H1 (cell line): ENCODE results near the gene ZAP70. TPM values are rescaled to one million over a fixed set of nuclear protein-coding genes. Genes with fewer than 3 reads are reported as not detected.

Experiments used
- CTCF ChIA-PET: fragments of 300-600 bp; sonication (Branson Sonifier 250); formaldehyde crosslinking; loops from one replicate; lab custom pipeline; 2021; ENCODE audit not compliant: partially characterized antibody; lab: Charles Lee
- POLR2A ChIA-PET: fragments of 300-600 bp; sonication (Branson Sonifier 250); formaldehyde crosslinking; loops from one replicate; lab custom pipeline; 2021; ENCODE audit warnings: inconsistent platforms; ENCODE audit not compliant: partially characterized antibody; lab: Charles Lee
- DNase-seq, 2 experiments: peaks; one replicate each; pipeline versions ENCODE4 v3.0.0 to v3.0.0-alpha.2; 2010 to 2022; ENCODE audit warnings: low spot score in 2 of 2, low read depth in 1 of 2, mixed read lengths in 1 of 2
- FAIRE-seq: peaks from 2 replicates; lab custom pipeline; 2011; peaks lifted over from hg19 to GRCh38; lab: Jason Lieb, UNC
- H2AFZ ChIP-seq: 2 replicates; pipeline ENCODE4 v1.8.1; 2012; ENCODE audit warnings: low read length, inconsistent platforms
- H2AK5ac ChIP-seq: 2 replicates; pipeline ENCODE4 v1.6.1; 2013; ENCODE audit warnings: low read depth, low read length
- H2BK120ac ChIP-seq: replicated peaks from 2 replicates; pipeline ENCODE3; 2013; ENCODE audit warnings: low read depth, low read length, inconsistent platforms
- H2BK12ac ChIP-seq: 2 replicates; pipeline ENCODE4 v1.6.1; 2013; ENCODE audit warnings: low read depth, low read length
- H2BK15ac ChIP-seq: 2 replicates; pipeline ENCODE4 v1.6.1; 2013; ENCODE audit warnings: low read length
- H2BK20ac ChIP-seq: 2 replicates; pipeline ENCODE4 v1.6.1; 2013; ENCODE audit warnings: low read length
- H2BK5ac ChIP-seq: 2 replicates; pipeline ENCODE4 v1.6.1; 2013; ENCODE audit warnings: low read depth, low read length
- H3K14ac ChIP-seq: 2 replicates; pipeline ENCODE4 v1.6.1; 2013; ENCODE audit warnings: inconsistent platforms; ENCODE audit not compliant: insufficient read length
- H3K18ac ChIP-seq: 2 replicates; pipeline ENCODE4 v1.6.1; 2013; ENCODE audit warnings: low read length; ENCODE audit errors: extremely low read depth
- H3K23ac ChIP-seq: 2 replicates; pipeline ENCODE4 v1.6.1; 2013; ENCODE audit warnings: inconsistent platforms; ENCODE audit not compliant: insufficient read length
- H3K23me2 ChIP-seq: 2 replicates; pipeline ENCODE4 v1.6.1; 2013; ENCODE audit warnings: low read depth, low read length
- H3K27ac ChIP-seq: 2 replicates; pipeline ENCODE4 v1.6.1; 2011; ENCODE audit warnings: low read depth, low read length, inconsistent platforms
- H3K27me3 ChIP-seq, 4 experiments: replicated peaks in 1 of 4; 1 replicate in 1 of 4; 2 replicates in 3 of 4; pipeline versions ENCODE4 v1.6.1 to v1.8.1; 2011 to 2013; ENCODE audit warnings: low read length in 3 of 4, mild to moderate bottlenecking in 3 of 4, inconsistent platforms in 2 of 4, mixed read lengths in 2 of 4, moderate library complexity in 1 of 4; ENCODE audit not compliant: control insufficient read depth in 3 of 4, insufficient read depth in 3 of 4; ENCODE audit errors: extremely low read depth in 1 of 4
- H3K36me3 ChIP-seq, 4 experiments: 2 replicates each; pipeline versions ENCODE4 v1.6.1 to v1.8.1; 2011 to 2013; ENCODE audit warnings: mild to moderate bottlenecking in 4 of 4, low read length in 3 of 4, moderate library complexity in 2 of 4, control low read depth in 1 of 4, inconsistent platforms in 1 of 4; ENCODE audit not compliant: insufficient read depth in 4 of 4, control insufficient read depth in 2 of 4
- H3K4ac ChIP-seq: replicated peaks from 2 replicates; pipeline ENCODE3; 2013; ENCODE audit warnings: low read length, low read depth, mixed read lengths, inconsistent platforms; ENCODE audit not compliant: insufficient read length
- H3K4me1 ChIP-seq, 4 experiments: replicated peaks in 1 of 4; 1 replicate in 1 of 4; 2 replicates in 3 of 4; pipeline versions ENCODE4 v1.6.1 to v1.8.1; 2011 to 2013; ENCODE audit warnings: low read length in 3 of 4, inconsistent platforms in 2 of 4, mixed read lengths in 1 of 4; ENCODE audit not compliant: insufficient read depth in 4 of 4, control insufficient read depth in 3 of 4
- H3K4me2 ChIP-seq, 2 experiments: 2 replicates each; pipeline versions ENCODE4 v1.6.1 to v1.8.1; 2011 to 2013; ENCODE audit warnings: low read depth in 2 of 2, low read length in 2 of 2, control low read depth in 1 of 2, inconsistent platforms in 1 of 2, mild to moderate bottlenecking in 1 of 2; ENCODE audit not compliant: insufficient read depth in 1 of 2
- H3K4me3 ChIP-seq, 4 experiments: fragments of 200-600, 300-600 bp in 1 of 4; sonication (generic), shearing (Covaris generic), sonication (Bioruptor Twin) in 1 of 4; 2 replicates each; pipeline versions ENCODE4 v1.5.1 to v1.8.1; 2011 to 2016; ENCODE audit warnings: low read length in 4 of 4, low read depth in 3 of 4, control low read depth in 2 of 4, inconsistent platforms in 2 of 4, mild to moderate bottlenecking in 2 of 4, mixed read lengths in 1 of 4, moderate library complexity in 1 of 4; ENCODE audit not compliant: insufficient read depth in 2 of 4; ENCODE audit errors: extremely low read depth in 1 of 4
- H3K56ac ChIP-seq: replicated peaks from 2 replicates; pipeline ENCODE3; 2013; ENCODE audit warnings: low read depth, mild to moderate bottlenecking, mixed read lengths, low read length, inconsistent platforms; ENCODE audit not compliant: insufficient read length
- H3K79me1 ChIP-seq: 2 replicates; pipeline ENCODE4 v1.6.1; 2013; ENCODE audit warnings: low read depth, low read length, control low read depth
- H3K79me2 ChIP-seq, 2 experiments: 2 replicates each; pipeline versions ENCODE4 v1.6.1 to v1.8.1; 2012 to 2013; ENCODE audit warnings: low read length in 2 of 2, mild to moderate bottlenecking in 2 of 2, inconsistent platforms in 1 of 2; ENCODE audit not compliant: insufficient read depth in 2 of 2, control insufficient read depth in 1 of 2
- H3K9ac ChIP-seq, 4 experiments: replicated peaks in 1 of 4; 1 replicate in 1 of 4; 2 replicates in 3 of 4; pipeline versions ENCODE4 v1.6.1 to v1.8.1; 2011 to 2013; ENCODE audit warnings: low read depth in 3 of 4, low read length in 3 of 4, control low read depth in 2 of 4, mild to moderate bottlenecking in 2 of 4, moderate library complexity in 2 of 4, inconsistent platforms in 1 of 4; ENCODE audit errors: extremely low read depth in 1 of 4
- H3K9me3 ChIP-seq, 2 experiments: 2 replicates each; pipeline versions ENCODE4 v1.6.1 to v1.8.1; 2012 to 2013; ENCODE audit warnings: mild to moderate bottlenecking in 2 of 2, moderate library complexity in 2 of 2, control low read depth in 1 of 2, inconsistent platforms in 1 of 2, low read depth in 1 of 2, low read length in 1 of 2, mixed read lengths in 1 of 2; ENCODE audit not compliant: insufficient read depth in 2 of 2
- H4K20me1 ChIP-seq, 2 experiments: replicated peaks in 1 of 2; 2 replicates each; pipeline versions ENCODE3 to v1.8.1; 2011 to 2013; ENCODE audit warnings: inconsistent platforms in 2 of 2, low read length in 2 of 2, mild to moderate bottlenecking in 1 of 2; ENCODE audit not compliant: insufficient read depth in 2 of 2, control insufficient read depth in 1 of 2
- H4K5ac ChIP-seq: 2 replicates; pipeline ENCODE4 v1.6.1; 2013; ENCODE audit warnings: low read length, low read depth, mixed read lengths, inconsistent platforms; ENCODE audit not compliant: insufficient read length
- H4K8ac ChIP-seq: 2 replicates; pipeline ENCODE4 v1.8.0; 2013; ENCODE audit warnings: mild to moderate bottlenecking, moderate library complexity, low read length, inconsistent platforms; ENCODE audit not compliant: insufficient read depth; ENCODE audit errors: extremely low read depth
- H4K91ac ChIP-seq: replicated peaks from 2 replicates; pipeline ENCODE3; 2013; ENCODE audit warnings: low read length, mixed read lengths, inconsistent platforms; ENCODE audit not compliant: insufficient read length
- ATF2 ChIP-seq: IDR thresholded peaks from 2 replicates; pipeline ENCODE4 v1.6.1; 2012; ENCODE audit warnings: low read length, inconsistent platforms
- ATF3 ChIP-seq: IDR thresholded peaks from 2 replicates; pipeline ENCODE4 v1.6.1; 2011; ENCODE audit warnings: low read depth, mild to moderate bottlenecking, low read length; ENCODE audit not compliant: insufficient read depth
- BCL11A ChIP-seq, 2 experiments: IDR thresholded peaks; one replicate each; pipeline ENCODE4 v1.6.1; 2011; ENCODE audit warnings: low read depth in 2 of 2, low read length in 2 of 2, mild to moderate bottlenecking in 2 of 2
- CEBPB ChIP-seq: IDR thresholded peaks from 2 replicates; pipeline ENCODE4 v1.6.1; 2012; ENCODE audit warnings: low read depth, low read length
- CHD1 ChIP-seq: IDR thresholded peaks from 2 replicates; pipeline ENCODE4 v1.6.1; 2012; ENCODE audit warnings: low read depth, low read length, improper control_type of control experiment
- CTBP2 ChIP-seq: IDR thresholded peaks from 2 replicates; pipeline ENCODE4 v1.7.0; 2011; ENCODE audit warnings: borderline replicate concordance, mild to moderate bottlenecking, moderate library complexity, mixed read lengths, low read length; ENCODE audit not compliant: insufficient read depth, insufficient read length
- FOSL1 ChIP-seq: IDR thresholded peaks from 2 replicates; pipeline ENCODE4 v1.6.1; 2011; ENCODE audit warnings: mild to moderate bottlenecking, low read depth, low read length, moderate library complexity; ENCODE audit not compliant: insufficient read depth
- SP4 ChIP-seq: IDR thresholded peaks from 2 replicates; pipeline ENCODE4 v1.6.1; 2012; ENCODE audit warnings: low read length, inconsistent platforms
- TAF1 ChIP-seq: IDR thresholded peaks from 2 replicates; pipeline ENCODE4 v1.6.1; 2011; ENCODE audit warnings: mild to moderate bottlenecking, low read depth, low read length
- TAF7 ChIP-seq: optimal IDR thresholded peaks from 2 replicates; pipeline ENCODE3; 2011; ENCODE audit warnings: low read depth, mild to moderate bottlenecking, inconsistent platforms, low read length, moderate library complexity, borderline replicate concordance
- TCF12 ChIP-seq: IDR thresholded peaks from 2 replicates; pipeline ENCODE4 v1.6.1; 2011; ENCODE audit warnings: low read depth, mild to moderate bottlenecking, low read length
- YY1 ChIP-seq: IDR thresholded peaks from 2 replicates; pipeline ENCODE4 v1.6.1; 2011; ENCODE audit warnings: low read depth, mild to moderate bottlenecking, low read length
- WGBS, 2 experiments: shearing (Covaris generic) in 1 of 2; methylation state at CpG; one replicate each; pipeline versions ENCODE4 v1.1.6 to v1.1.7; 2013 to 2015; ENCODE audit warnings: low lambda C conversion rate in 2 of 2, mixed read lengths in 2 of 2, inconsistent platforms in 1 of 2, low coverage in 1 of 2, missing lambda C conversion rate in 1 of 2; ENCODE audit not compliant: insufficient replicate concordance in 2 of 2, insufficient coverage in 1 of 2, insufficient read length in 1 of 2; ENCODE audit errors: extremely low coverage in 1 of 2, missing lambda C conversion rate in 1 of 2; 5-methylcytosine and 5-hydroxymethylcytosine counted together
- polyA plus RNA-seq, 7 experiments: library from polyadenylated mRNA; depleted of rRNA in 3 of 7; stranded (reverse) in 5 of 7; unstranded in 2 of 7; fragments of >200 nt in 5 of 7; fragments of 200-250 nt in 2 of 7; gene quantifications; 1 replicate in 5 of 7; 2 replicates in 1 of 7; 4 replicates in 1 of 7; pipeline versions ENCODE4 v1.2.1 to v1.2.3, GENCODE V29; 2011 to 2013; ENCODE audit warnings: missing spikeins in 2 of 7, mixed read lengths in 2 of 7
- total RNA-seq: library from RNA; stranded (reverse); fragmentation: NEBNext Ultra II Directional; extraction: Animal tissue kit (Norgen Biotek cat#: 25700); gene quantifications from 2 replicates; pipeline ENCODE4 v1.2.1, GENCODE V29; 2021

Gene ZAP70
- total and polyA plus RNA-seq, 2 of the 8 experiments (the other 6 are each of a cell fraction or from before 2014, with no cell fraction given): 0.15 TPM; not detected in 1

GRCh38 chr2:97760480-97761049 is 47.2 kb downstream of the ZAP70 start:
- DNase-seq (no peak), FAIRE-seq (no peak)
- Histone ChIP-seq H4K20me1 (peaks cover 0 to 2% of the 10 kb centered on the region in 2 experiments), H4K5ac (no peak overlapping the region), H3K18ac (no peak overlapping the region), H3K36me3 (peaks cover 0 to 27% (median 6%) of the 10 kb centered on the region in 4 experiments; a peak in 5 of 8 replicates), H3K14ac (no peak overlapping the region), H3K27me3 (no peaks in the 10 kb centered on the region; a peak in 1 of 7 replicates), H3K27ac (no peak overlapping the region), H3K79me1 (no peaks in the 10 kb centered on the region; the same call in 1 of the 2 replicates), H2BK20ac (no peak overlapping the region), H4K91ac (no peak overlapping the region), H4K8ac (no peak overlapping the region), H3K79me2 (no peaks in the 10 kb centered on the region), H3K4me2 (no peak overlapping the region), H3K4ac (no peak overlapping the region), H2BK5ac (no peak overlapping the region), H2AK5ac (no peak overlapping the region), H2BK12ac (no peak overlapping the region), H3K9ac (no peak overlapping the region), H3K4me1 (no peaks in the 10 kb centered on the region; a peak in 1 of 7 replicates), H2AFZ (no peak overlapping the region), H3K23me2 (no peaks in the 10 kb centered on the region), H3K4me3 (no peak overlapping the region), H2BK15ac (no peak overlapping the region), H2BK120ac (no peak overlapping the region), H3K23ac (no peak overlapping the region), H3K56ac (no peak overlapping the region), H3K9me3 (no peaks in the 10 kb centered on the region)
- POLR2A ChIA-PET: no interaction called here
- CTCF ChIA-PET: interaction anchor here (5.9 kb wide), 1 partner anchor 16 kb away, joined by 60 read pairs; no protein-coding TSS in a partner anchor
- WGBS, 2 experiments: 92% methylated on average over 17 of the region's 17 CpGs; no CpG with 5 or more reads in 1 of the 2 experiments
- TF ChIP-seq TCF12: no peak
- no peak for TF ChIP-seq CTBP2
- no peak for TF ChIP-seq ATF2
- TF ChIP-seq BCL11A (IDR thresholded peaks at IDR 0.05; ENCODE audit: low read depth in 2 of 2, low read length in 2 of 2): no peak
- TF ChIP-seq TAF1: no peak
- TF ChIP-seq SP4: no peak
- TF ChIP-seq CHD1: no peak
- TF ChIP-seq ATF3: no peak
- TF ChIP-seq YY1: no peak
- no peak for TF ChIP-seq CEBPB
- no peak for TF ChIP-seq TAF7
- TF ChIP-seq FOSL1: no peak
